H1 (cell line): ENCODE data around the gene PCSK4. TPM values are rescaled to one million over a fixed set of nuclear protein-coding genes. Genes with fewer than 3 reads are reported as not detected.
A peak's percentile ranks its signal among the peaks of the same experiment; 100 is the strongest.

Experiments
- BACH1 ChIP-seq: IDR thresholded peaks from 2 replicates; pipeline ENCODE4 v1.6.1; 2012; ENCODE audit warnings: low read length, improper control_type of control experiment
- CEBPB ChIP-seq: IDR thresholded peaks from 2 replicates; pipeline ENCODE4 v1.6.1; 2012; ENCODE audit warnings: low read depth, low read length
- CHD1 ChIP-seq: IDR thresholded peaks from 2 replicates; pipeline ENCODE4 v1.6.1; 2012; ENCODE audit warnings: low read depth, low read length, improper control_type of control experiment
- CTBP2 ChIP-seq: IDR thresholded peaks from 2 replicates; pipeline ENCODE4 v1.7.0; 2011; ENCODE audit warnings: borderline replicate concordance, mild to moderate bottlenecking, moderate library complexity, mixed read lengths, low read length; ENCODE audit not compliant: insufficient read depth, insufficient read length
- CTCF ChIP-seq, 3 experiments: IDR thresholded peaks; 1 replicate in 2 of 3; 2 replicates in 1 of 3; pipeline versions ENCODE4 v1.5.1 to v1.6.1; 2011; ENCODE audit warnings: low read length in 3 of 3, mild to moderate bottlenecking in 3 of 3, inconsistent platforms in 2 of 3, low read depth in 1 of 3, moderate library complexity in 1 of 3; ENCODE audit not compliant: insufficient read depth in 1 of 3; ENCODE audit errors: control extremely low read depth in 1 of 3
- KDM4A ChIP-seq: IDR thresholded peaks from one replicate; pipeline ENCODE4 v1.7.1; 2012; ENCODE audit warnings: low read depth, mild to moderate bottlenecking, moderate library complexity, low read length, inconsistent platforms; ENCODE audit not compliant: severe bottlenecking
- NANOG ChIP-seq: IDR thresholded peaks from 2 replicates; pipeline ENCODE4 v1.6.1; 2011; ENCODE audit warnings: low read length, low read depth, mild to moderate bottlenecking, inconsistent platforms; ENCODE audit not compliant: insufficient read depth, poor library complexity, severe bottlenecking
- POLR2A ChIP-seq, 2 experiments: IDR thresholded peaks; 1 replicate in 1 of 2; 2 replicates in 1 of 2; pipeline ENCODE4 v1.6.1; 2011; ENCODE audit warnings: low read depth in 2 of 2, low read length in 2 of 2, mild to moderate bottlenecking in 2 of 2; ENCODE audit errors: control extremely low read depth in 1 of 2
- POU5F1 ChIP-seq: IDR thresholded peaks from 2 replicates; pipeline ENCODE4 v1.6.1; 2011; ENCODE audit warnings: low read depth, mild to moderate bottlenecking, low read length, moderate library complexity
- RXRA ChIP-seq: IDR thresholded peaks from 2 replicates; pipeline ENCODE4 v1.6.1; 2011; ENCODE audit warnings: low read depth, mild to moderate bottlenecking, low read length, moderate library complexity; ENCODE audit not compliant: insufficient read depth
- SAP30 ChIP-seq: fragments of 300-600 bp; sonication (generic); IDR thresholded peaks from 2 replicates; pipeline ENCODE4 v1.7.1; 2012; ENCODE audit warnings: low read length, moderate library complexity, mild to moderate bottlenecking, inconsistent platforms; ENCODE audit not compliant: insufficient read depth, insufficient replicate concordance
- TCF12 ChIP-seq: IDR thresholded peaks from 2 replicates; pipeline ENCODE4 v1.6.1; 2011; ENCODE audit warnings: low read depth, mild to moderate bottlenecking, low read length
- polyA plus RNA-seq, 7 experiments: library from polyadenylated mRNA; depleted of rRNA in 3 of 7; stranded (reverse) in 5 of 7; unstranded in 2 of 7; fragments of >200 nt in 5 of 7; fragments of 200-250 nt in 2 of 7; gene quantifications; 1 replicate in 5 of 7; 2 replicates in 1 of 7; 4 replicates in 1 of 7; pipeline versions ENCODE4 v1.2.1 to v1.2.3, GENCODE V29; 2011 to 2013; ENCODE audit warnings: missing spikeins in 2 of 7, mixed read lengths in 2 of 7
- total RNA-seq: library from RNA; stranded (reverse); fragmentation: NEBNext Ultra II Directional; extraction: Animal tissue kit (Norgen Biotek cat#: 25700); gene quantifications from 2 replicates; pipeline ENCODE4 v1.2.1, GENCODE V29; 2021

PCSK4 gene
- total and polyA plus RNA-seq, 2 of the 8 experiments (the other 6 are each of a cell fraction or from before 2014, with no cell fraction given): 9.8 to 10.7 TPM

- TF ChIP-seq CTCF (IDR thresholded peaks at IDR 0.05; ENCODE audit: control extremely low read depth in 1 of 3, insufficient read depth in 1 of 3, low read depth in 1 of 3, low read length in 3 of 3) (peak; percentile 67 to 82 (median 71)), CHD1 (no peak), BACH1 (peak; percentile 41; the same call in 1 of the 2 replicates), RXRA (no peak), TCF12 (no peak), CEBPB (no peak), POU5F1 (no peak), CTBP2 (no peak), KDM4A (no peak), SAP30 (no peak), NANOG (no peak), POLR2A (IDR thresholded peaks at IDR 0.05; ENCODE audit: control extremely low read depth in 1 of 2, low read depth in 2 of 2, low read length in 2 of 2) (no peak)
Observed at GRCh38 chr19:1513499-1514294, 23.5 kb upstream of the PCSK4 start (continued).
